ENCODE results near the gene LDLRAD4. TPM values are rescaled to one million over a fixed set of nuclear protein-coding genes. Genes with fewer than 3 reads are reported as not detected.

The LDLRAD4 gene
- total and polyA plus RNA-seq, 9 of the 15 experiments (the other 6 are each of a cell fraction or from before 2014, with no cell fraction given): 0.01 TPM; not detected in 8

- no peaks in the 10 kb centered on the region for H3K9me3 ChIP-seq (replicated peaks; ENCODE audit: control insufficient read depth, insufficient read depth, low read depth, low read length)
- CTCF ChIA-PET (ENCODE audit: low intra/inter-chr PET ratio): no interaction called here
- BruUV-seq (replicated peaks): no TSS peak
- no peak for TF ChIP-seq AFF1 (IDR thresholded peaks at IDR 0.05; ENCODE audit: low read depth in 1 of 2, partially characterized antibody in 2 of 2)
- no peak for TF ChIP-seq ZNF589 (CRISPR knock-in tag; IDR thresholded peaks at IDR 0.05; ENCODE audit: low read depth)
- no peak for TF ChIP-seq ATF7 (IDR thresholded peaks at IDR 0.05)
- no peak for TF ChIP-seq ZBED1 (IDR thresholded peaks at IDR 0.05)
- no peak for TF ChIP-seq RBM14 (IDR thresholded peaks at IDR 0.05; ENCODE audit: borderline replicate concordance, insufficient read depth, low read depth, low read length)
- TF ChIP-seq PATZ1 (CRISPR knock-in tag; IDR thresholded peaks at IDR 0.05; ENCODE audit: borderline replicate concordance): no peak
- no peak for TF ChIP-seq SIN3A (IDR thresholded peaks at IDR 0.05; ENCODE audit: borderline replicate concordance in 2 of 2, control insufficient read depth in 1 of 2, low read depth in 2 of 2, low read length in 2 of 2)
- TF ChIP-seq KDM1A (IDR thresholded peaks at IDR 0.05): no peak
- no peak for TF ChIP-seq SMARCA5 (IDR thresholded peaks at IDR 0.05)
- no peak for TF ChIP-seq ZNF124 (CRISPR knock-in tag; IDR thresholded peaks at IDR 0.05)
- H4K20me1 ChIP-seq (replicated peaks; ENCODE audit: control insufficient read depth, insufficient read depth, low read length): no peaks in the 10 kb centered on the region
- POLR2A ChIA-PET: no interaction called here
- intact Hi-C loops (cut with micrococcal nuclease) (no loop called here), in situ Hi-C loops (cut with MboI) (no loop called here)
- H3K9me1 ChIP-seq (ENCODE audit: control insufficient read depth, insufficient read depth, low read length): no peaks in the 10 kb centered on the region
- FAIRE-seq (no peak), DNase-seq (ENCODE audit: extremely low read depth in 1 of 4, low spot score in 3 of 4) (no peak), ATAC-seq (no peak)
- no peaks in the 10 kb centered on the region for H3K4me1 ChIP-seq (replicated peaks in 1 of 2; ENCODE audit: control insufficient read depth in 2 of 2, insufficient read depth in 2 of 2, low read length in 2 of 2)
- no peak overlapping the region for H3K4me2 ChIP-seq (ENCODE audit: insufficient read depth, low read length)
- no peak overlapping the region for H2AFZ ChIP-seq (ENCODE audit: low read depth, low read length)
- no peak overlapping the region for H3K4me3 ChIP-seq
- no peaks in the 10 kb centered on the region for H3K79me2 ChIP-seq (ENCODE audit: control insufficient read depth, insufficient read depth, low read length)
- H3K27me3 ChIP-seq (ENCODE audit: control insufficient read depth in 2 of 2, insufficient read depth in 2 of 2, low read length in 2 of 2): peaks cover 4 to 26% of the 10 kb centered on the region in 2 experiments; a peak in 3 of 5 replicates
- no peaks in the 10 kb centered on the region for H3K36me3 ChIP-seq (ENCODE audit: control insufficient read depth, insufficient read depth, low read length)
- no peak overlapping the region for H3K9ac ChIP-seq (ENCODE audit: insufficient read depth in 1 of 2, low read depth in 2 of 2, low read length in 2 of 2)
- no peak overlapping the region for H3K27ac ChIP-seq (ENCODE audit: extremely low read depth, low read depth, low read length)
- WGBS (ENCODE audit: insufficient coverage, low coverage, missing lambda C conversion rate): 4% methylated on average over 11 of the region's 11 CpGs
Measured at GRCh38 chr18:13280070-13280795, 61.7 kb downstream of the LDLRAD4 start.

Measured in K562 (cell line).